GM23338 (cell line): ENCODE measurements around the gene PNPLA1.

Experiments used
- EZH2 ChIP-seq: fragments of 200-600 bp; sonication (generic); IDR thresholded peaks from one replicate; pipeline ENCODE4 v1.8.0; 2017; ENCODE audit warnings: antibody characterized with exemption, mild to moderate bottlenecking, low read depth; ENCODE audit not compliant: unreplicated experiment
- EZH2phosphoT487 ChIP-seq: fragments of 200-600 bp; sonication (generic); IDR thresholded peaks from one replicate; pipeline ENCODE4 v1.8.1; 2018; ENCODE audit warnings: antibody characterized with exemption; ENCODE audit not compliant: unreplicated experiment
- POLR2AphosphoS5 ChIP-seq: IDR thresholded peaks from 2 replicates; pipeline ENCODE4 v1.6.1; 2016; ENCODE audit warnings: antibody characterized with exemption, low read depth
- TF ChIP-seq, protein P1 (sequence below), 2 experiments: fragments of 200-600 bp in 1 of 2; sonication (generic) in 1 of 2; conservative IDR thresholded peaks; 2 replicates each; pipeline versions ENCODE4 v1.5.1 to v1.6.1; 2016 to 2017; ENCODE audit warnings: antibody characterized with exemption in 2 of 2, low read depth in 2 of 2, mild to moderate bottlenecking in 2 of 2, moderate library complexity in 1 of 2

DNA sequence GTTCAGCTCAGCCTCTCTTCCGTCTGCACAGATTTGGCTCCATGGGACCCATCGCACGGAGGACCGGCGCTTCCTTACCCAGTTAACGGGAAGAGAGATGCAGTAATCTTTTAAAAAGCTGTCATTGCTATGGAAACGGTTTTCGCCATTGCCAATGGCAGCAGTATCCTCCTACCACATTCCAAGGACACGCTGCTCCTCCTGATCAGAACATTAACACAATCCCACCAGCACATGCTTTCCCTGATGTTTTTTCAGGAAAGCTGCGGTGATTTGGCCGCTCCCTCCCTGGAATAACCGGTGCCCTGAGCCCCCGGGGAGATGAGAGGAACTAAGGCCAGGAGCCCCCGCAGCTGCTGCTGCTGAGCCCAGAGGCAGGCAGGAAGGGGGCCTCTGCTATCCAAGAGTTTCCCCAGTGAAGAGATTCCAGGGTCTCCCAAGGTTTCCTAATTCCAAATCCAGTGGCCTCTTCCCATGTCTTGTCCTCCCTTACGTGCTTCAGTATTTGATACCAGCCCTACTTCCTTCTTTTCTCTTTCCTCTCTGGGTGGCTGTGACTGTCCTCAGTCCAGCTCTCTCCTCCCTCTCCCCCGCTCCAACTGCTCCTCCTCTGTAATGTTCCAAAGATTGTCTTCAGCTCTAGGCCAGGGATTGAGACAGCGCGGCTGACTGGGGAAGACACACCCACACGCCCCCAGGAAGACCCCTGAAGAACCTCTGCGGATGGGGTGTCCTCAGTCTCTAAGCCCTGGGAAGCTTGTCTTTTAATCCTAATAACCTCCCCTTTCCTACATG is 64.3 kb downstream of the PNPLA1 start:
- TF ChIP-seq, protein P1, sequence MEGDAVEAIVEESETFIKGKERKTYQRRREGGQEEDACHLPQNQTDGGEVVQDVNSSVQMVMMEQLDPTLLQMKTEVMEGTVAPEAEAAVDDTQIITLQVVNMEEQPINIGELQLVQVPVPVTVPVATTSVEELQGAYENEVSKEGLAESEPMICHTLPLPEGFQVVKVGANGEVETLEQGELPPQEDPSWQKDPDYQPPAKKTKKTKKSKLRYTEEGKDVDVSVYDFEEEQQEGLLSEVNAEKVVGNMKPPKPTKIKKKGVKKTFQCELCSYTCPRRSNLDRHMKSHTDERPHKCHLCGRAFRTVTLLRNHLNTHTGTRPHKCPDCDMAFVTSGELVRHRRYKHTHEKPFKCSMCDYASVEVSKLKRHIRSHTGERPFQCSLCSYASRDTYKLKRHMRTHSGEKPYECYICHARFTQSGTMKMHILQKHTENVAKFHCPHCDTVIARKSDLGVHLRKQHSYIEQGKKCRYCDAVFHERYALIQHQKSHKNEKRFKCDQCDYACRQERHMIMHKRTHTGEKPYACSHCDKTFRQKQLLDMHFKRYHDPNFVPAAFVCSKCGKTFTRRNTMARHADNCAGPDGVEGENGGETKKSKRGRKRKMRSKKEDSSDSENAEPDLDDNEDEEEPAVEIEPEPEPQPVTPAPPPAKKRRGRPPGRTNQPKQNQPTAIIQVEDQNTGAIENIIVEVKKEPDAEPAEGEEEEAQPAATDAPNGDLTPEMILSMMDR (conservative IDR thresholded peaks at IDR 0.05; ENCODE audit: low read depth in 2 of 2), result no peak
- TF ChIP-seq EZH2phosphoT487, result no peak
- no peak for TF ChIP-seq EZH2
- no peak for TF ChIP-seq POLR2AphosphoS5
